DMS53 treated with DMSO at 0.1 percent for 48 hours (cell line): ENCODE measurements around the gene C4orf36.
A peak's percentile ranks its signal among the peaks of the same experiment; 100 is the strongest.
"Not testable (repeated sequence)": the region's sequence is repeated elsewhere in the genome, so short reads cannot be mapped to it uniquely, and the experiment has no call there.

Experiments
- DNase-seq: peaks from one replicate; lab custom pipeline; 2025; ENCODE audit not compliant: unreplicated experiment; lab: John Stamatoyannopoulos, UW

The C4orf36 gene

DNA sequence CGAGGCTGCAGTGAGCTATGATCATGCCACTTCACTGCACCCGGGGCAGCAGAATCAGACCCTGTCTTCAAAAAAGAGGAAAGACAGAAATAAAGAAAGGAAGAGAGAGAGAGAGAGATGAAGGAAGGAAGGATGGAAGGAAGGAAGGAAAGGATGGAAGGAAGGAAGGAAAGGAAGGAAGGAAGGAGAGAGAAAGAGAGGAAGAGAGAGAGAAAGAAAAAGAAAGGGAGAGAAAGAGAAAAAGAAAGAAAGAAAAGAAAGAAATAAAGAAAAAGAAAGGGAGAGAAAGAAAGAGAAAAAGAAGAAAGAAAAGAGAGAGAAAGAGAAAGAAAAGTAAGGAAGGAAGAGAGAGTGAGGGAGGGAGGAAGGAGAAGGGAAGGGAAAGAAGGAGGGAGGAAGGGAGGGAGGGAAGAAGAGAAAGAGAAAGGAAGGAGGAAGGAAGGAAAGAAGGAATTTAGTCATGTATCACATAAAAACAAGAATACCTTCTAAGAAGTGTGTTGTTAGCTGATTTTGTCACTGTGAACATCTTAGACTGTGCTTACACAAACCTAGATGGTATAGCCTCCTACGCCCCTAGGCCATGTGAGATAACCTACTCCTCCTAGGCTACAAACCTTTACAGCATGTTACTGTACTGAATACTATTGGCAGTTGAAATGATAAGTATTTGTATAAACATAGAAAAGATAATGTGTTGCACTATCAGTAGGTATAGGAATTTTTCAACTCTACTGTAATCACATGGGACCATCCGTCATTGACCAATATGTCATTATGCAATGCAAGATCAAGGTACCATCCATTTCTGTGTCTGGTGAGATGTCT is 25.2 kb upstream of the C4orf36 start:
- no peak for DNase-seq

- DNase-seq, result no peak
Observed at GRCh38 chr4:86916392-86916791, 24.2 kb upstream of the C4orf36 start.

- DNase-seq, result no peak
Observed at GRCh38 chr4:86910820-86911684, 18.8 kb upstream of the C4orf36 start.

DNA sequence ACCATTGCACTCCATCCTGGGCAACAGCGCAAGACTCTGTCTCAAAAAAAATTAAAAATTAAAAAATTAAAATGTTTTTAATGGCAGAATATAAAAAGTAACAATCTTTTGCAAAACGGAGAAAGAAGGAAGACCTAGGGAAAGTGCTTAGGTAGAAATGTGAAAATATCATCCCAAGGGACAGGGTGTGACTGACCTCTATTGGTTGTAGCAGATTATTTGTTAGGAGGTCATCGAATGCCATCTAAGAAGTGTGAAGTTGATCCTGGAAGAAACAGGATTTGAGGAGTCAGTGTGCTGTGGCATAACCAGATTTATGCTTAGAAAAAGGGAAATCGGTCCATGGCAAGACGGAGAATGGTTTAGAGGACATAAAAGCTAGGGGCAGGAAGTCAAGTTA is 18.1 kb upstream of the C4orf36 start:
- no peak for DNase-seq

- no peak for DNase-seq
Observed at GRCh38 chr4:86909546-86910295, 17.5 kb upstream of the C4orf36 start.

DNA sequence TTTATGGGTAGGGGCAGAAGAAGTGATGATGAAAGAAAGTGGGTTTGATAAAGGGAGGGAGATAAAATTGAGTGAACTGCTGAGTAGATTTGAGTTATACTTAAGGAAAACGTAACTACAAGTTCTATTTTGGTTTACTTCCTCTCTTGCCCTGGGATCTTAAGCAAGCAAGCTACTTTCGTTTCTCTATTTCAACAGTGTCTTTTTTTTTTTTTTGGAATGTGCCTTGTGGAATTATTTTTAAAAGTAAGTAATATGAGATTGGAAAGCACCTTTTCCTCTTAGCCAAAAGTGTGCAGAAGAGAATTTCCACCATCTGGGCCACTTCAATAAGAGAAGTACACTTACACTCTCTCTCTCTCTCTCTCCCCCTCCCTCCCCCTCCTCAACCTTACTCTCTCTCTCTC is 16.0 kb upstream of the C4orf36 start:
- DNase-seq, result no peak

DNA sequence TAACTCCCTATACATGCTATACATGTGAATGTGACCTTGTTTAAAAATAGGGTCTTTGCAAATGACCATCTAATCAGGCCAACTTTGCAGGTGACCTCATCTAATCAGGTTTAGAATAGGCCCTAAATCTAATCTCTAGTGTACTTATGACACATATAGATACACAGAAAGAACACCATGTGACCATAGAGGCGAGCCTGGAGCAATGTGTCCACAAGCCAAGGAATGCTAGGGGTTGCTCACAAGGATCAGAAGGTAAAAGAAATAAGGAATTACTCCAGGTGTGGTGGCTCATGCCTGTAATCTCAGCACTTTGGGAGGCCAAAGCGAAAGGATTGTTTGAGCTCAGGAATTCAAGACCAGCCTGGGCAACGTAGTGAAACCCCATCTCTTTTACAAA is 9.6 kb upstream of the C4orf36 start:
- DNase-seq, result no peak

DNA sequence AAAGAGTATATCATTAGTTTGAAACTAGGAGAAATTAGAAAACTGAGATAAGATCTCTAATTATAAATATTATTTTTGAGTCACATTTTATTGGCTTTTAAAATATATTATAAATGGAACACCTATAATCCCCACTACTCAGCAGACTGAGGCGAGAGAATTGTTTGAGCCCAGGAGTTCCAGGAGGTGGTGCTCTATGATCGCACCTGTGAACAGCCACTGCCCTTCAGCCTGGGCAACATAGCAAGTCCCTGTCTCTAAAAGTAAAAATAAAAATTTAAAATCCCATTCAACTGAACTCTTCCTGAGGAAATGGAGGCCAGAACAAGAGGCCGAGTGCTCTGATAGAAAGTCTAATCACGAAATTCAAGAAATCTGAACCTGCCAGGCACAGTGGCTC is 6.3 kb upstream of the C4orf36 start:
- DNase-seq, result no peak

GRCh38 chr4:86896596-86896995 is 4.4 kb upstream of the C4orf36 start:
- DNase-seq, result no peak

DNA sequence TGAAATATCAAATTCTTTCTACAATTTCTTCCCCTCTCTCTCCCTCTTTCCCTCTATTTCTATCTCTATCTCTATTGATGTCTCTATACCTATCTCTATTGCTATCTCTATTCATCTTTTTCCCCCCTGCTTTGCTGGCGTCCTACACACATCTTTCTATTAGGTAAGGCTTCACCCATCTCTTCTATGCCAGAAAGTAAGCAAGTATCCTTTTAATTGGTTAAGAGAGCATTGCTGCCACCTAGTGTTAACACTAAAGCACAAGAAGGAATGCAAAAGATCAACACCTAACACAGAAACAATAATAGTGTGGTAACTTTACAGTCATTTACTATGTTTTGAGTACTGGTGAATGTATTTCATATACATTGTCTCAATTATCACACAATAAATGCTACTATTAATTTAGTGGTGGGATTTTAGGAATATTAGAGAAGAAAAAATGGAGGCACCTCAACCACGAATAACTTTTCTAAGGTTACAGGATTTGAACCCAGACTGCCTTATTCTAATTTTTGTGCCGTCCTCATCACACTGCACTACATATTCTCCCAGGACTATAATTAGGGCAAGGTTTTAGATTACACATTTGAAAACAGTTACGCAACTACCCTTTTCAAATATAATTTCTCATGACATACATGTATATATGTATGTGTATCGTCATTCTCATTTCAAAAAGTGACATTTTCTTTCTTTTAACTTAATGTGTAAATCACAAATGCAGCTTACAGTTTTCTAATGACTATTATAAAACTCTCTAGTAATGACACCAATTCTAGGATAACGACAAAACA is 3.7 kb upstream of the C4orf36 start:
- peak; percentile 57 for DNase-seq

DNA sequence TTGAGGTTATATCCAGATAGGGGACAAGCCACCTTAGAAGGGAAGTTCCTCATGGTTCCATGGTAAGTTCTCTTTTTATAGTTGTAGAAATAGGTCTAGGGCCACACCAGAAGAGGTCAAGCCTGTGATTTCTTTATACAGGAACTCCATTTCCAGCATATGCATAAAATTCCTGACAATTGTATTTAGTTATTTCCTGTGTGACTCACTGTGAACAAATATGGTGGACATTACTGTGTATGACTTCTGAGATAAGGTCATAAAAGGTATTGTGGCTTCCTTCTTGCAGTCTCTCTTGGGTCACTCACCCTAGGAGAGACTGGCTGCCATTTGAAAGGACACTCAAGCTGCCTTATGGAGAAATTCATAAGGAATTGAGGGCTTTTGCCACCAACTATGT is 2.2 kb upstream of the C4orf36 start:
- DNase-seq, result peak; percentile 40

DNA sequence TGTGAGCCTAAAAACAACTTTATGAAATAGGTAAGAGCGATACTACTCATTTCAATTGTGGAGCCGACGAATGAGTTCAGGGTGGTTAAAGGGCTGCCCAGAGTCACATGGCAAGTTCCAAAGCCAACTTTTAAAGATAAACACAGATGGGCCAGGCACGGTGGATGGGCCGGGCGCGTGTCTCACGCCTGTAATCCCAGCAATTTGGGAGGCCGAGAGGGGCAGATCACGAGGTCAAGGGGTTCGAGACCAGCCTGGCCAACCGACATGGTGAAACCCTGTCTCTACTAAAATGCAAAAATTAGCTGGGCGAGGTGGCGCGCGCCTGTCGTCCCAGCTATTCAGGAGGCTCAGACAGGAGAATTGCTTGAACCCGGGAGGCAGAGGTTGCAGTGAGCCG is 914 bp upstream of the C4orf36 start:
- DNase-seq, result no peak

DNA sequence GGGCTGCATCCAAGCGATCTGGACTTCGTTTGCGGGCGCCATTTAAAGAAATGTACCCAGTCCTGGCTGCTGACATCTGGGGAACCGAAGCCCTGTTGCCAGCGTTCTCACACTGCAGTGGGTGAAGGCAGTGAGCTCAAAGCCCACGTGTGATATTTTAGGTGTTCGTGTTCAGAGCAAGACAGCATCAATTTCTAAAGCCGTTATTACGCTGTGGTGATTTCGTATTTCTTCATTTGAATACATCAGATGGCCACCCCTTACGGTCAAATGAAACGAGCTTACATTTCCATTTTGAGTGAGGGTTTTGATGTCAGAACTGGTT is 376 bp upstream of the C4orf36 start:
- DNase-seq, result no peak

DNA sequence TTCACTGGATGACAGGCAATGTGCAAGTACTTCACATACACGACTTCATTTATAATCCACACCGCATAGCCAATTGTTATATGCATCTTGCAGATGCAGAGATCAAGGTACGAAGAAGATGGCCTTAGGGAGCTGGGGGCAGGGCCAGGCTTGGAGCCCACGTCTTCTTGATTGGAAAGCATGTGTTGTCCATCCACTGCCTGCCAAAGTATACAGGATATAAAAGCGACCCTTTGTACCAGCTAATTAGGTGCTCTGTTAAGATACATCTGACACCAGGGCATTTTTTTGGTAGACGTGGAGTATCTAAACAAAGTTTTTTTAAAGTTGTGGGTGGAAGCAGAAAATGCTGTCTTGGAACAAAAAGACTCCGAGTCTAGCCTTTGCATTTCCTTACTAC is 1.4 kb downstream of the C4orf36 start:
- no peak for DNase-seq

DNA sequence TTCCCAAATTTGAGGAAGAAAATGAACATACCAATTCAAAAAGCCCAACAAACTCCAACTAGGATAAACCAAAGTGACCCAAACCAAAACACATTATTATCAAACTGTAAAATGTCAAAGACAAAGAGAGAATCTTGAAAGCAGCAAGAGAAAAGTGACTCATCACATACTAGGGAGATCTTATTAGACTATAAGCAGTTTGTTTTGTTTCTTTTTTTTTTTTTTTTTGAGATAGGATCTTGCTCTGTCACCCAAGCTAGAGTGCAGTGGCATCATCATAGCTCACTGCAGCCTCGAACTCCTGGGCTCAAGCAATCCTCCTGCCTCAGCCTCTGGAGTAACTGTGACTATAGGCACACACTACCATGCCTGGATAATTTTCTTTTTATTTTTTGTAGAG is 12.6 kb downstream of the C4orf36 start:
- no peak for DNase-seq

- DNase-seq, result no peak
Observed at GRCh38 chr4:86878640-86879039, 13.6 kb downstream of the C4orf36 start.

- DNase-seq, result no peak
Observed at GRCh38 chr4:86876894-86877685, 15.1 kb downstream of the C4orf36 start.

- DNase-seq, result not testable (repeated sequence)
Observed at GRCh38 chr4:86875436-86875835, 16.8 kb downstream of the C4orf36 start.

DNA sequence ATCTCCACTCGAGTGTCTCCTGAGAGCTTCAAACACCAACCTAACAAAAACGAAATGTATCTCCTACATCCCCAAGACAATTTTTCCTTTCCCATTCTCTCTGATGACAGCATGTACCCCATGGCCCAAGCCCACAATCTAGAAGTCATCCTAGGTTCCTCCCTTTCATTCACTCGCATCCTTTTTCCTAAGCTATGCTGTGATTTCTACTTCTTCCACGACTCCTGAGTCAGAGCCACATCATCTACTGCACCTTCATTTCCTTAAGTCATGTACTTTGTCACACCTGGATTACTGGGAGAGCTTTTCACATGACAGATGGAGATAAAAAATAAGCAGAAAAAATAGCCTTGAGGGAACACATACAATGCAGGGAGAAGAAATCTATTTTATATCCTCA is 20.1 kb downstream of the C4orf36 start:
- DNase-seq, result no peak

GRCh38 chr4:86870442-86871069 is 21.7 kb downstream of the C4orf36 start:
- DNase-seq, result no peak
